HG03135 (cell line): ENCODE data around the gene ZNF521.

Source experiments
- ATAC-seq: cut with Tn5 transposase; IDR thresholded peaks from one replicate; pipeline ENCODE4 v1.9.1; 2021; ENCODE audit warnings: mild to moderate bottlenecking, moderate library complexity; ENCODE audit not compliant: unreplicated experiment

The ZNF521 gene

DNA sequence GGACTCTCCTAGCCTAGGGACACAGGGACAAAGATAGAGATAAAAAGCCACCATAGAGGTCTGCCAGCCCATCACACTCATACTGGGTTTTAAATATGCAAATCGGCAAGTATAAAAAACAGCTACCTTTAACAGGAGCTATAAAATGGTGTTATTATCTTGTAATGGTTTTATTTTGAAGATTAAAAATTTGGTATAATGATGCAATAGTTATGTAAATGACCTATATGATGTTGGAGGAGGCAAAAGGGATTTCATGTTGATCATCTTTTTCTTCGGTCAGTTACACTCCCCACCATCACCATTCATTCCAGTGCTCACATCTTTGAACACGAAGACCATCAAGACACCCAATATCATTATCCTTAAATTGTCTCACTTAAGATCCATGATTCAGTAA, 11.2 kb downstream of the ZNF521 start:
- ATAC-seq = no peak

- no peak for ATAC-seq
These were observed 16.3 kb downstream of the ZNF521 start for GRCh38 chr18:25335676-25336075.

GRCh38 chr18:25335062-25335461, 16.9 kb downstream of the ZNF521 start:
- no peak for ATAC-seq

- ATAC-seq = no peak
These were observed 17.4 kb downstream of the ZNF521 start for GRCh38 chr18:25334588-25334987.

- ATAC-seq = no peak
These were observed 20.0 kb downstream of the ZNF521 start for GRCh38 chr18:25332002-25332401.

DNA sequence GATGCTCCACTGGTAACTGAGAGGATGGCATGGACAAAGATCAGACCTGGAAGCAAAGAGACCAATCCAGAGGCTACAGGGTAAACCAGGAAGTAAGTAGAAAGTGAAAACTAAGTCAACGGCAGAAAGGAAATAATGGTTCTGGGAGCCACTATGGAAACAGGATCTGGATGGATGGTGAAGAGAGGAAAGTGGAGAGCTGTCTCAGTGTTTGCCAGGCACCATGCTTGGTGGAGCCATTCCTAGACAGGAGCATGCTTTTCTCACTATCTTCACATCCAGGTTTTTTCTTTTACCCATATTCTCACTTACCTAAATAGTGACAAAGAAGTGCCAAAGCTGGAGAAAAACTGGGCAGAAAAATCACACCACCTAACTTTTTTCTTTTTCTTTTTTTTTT, 22.2 kb downstream of the ZNF521 start:
- ATAC-seq = no peak

GRCh38 chr18:25327584-25327983, 24.4 kb downstream of the ZNF521 start:
- ATAC-seq = no peak

GRCh38 chr18:25326361-25326952, 25.5 kb downstream of the ZNF521 start:
- ATAC-seq = no peak

DNA sequence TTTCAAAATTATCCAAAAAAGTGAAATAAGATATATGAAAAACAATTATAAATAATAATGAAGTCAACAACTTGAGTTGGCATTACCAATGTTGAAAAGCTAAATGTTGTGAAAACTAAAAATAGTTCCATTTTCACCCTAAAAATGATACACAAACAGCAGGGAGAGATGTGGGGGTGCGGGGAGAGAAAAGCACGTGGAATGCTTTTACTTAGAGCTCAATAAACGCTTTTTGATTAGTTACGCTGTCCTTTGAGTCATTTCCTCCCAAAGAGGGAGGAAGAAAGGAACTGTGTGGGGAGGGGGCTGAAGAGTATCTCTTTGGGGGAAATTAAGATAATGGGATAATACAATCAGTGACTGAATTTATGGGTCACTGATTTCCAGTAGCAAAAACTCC, 29.2 kb downstream of the ZNF521 start:
- no peak for ATAC-seq

DNA sequence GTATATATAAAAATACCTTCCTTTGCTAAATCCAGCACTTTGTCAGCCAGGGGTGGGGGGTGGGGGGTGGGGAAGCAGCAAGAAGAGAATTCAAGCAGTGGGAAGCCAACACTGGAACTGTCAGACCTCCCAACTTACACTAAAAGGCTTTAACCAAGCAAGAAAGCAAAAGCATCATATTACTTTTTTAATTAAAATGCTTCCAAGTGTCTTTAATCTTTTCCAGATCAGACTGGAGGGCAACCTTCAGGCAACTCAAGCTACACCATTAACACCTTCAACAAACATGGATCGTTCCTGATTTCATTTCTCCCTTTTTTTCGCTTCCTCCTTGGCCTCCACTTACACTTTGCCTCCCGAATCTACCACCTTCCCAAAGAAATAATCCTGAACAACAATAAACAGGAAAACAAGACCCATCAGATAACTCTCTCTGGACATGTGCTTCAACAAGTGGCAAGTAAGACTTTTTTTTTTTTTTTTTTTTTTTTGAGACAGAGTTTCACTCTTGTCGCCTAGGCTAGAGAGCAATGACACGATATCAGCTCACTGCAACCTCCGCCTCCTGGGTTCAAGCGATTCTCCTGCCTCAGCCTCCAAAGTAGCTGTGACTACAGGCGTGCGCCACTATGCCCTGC, 35.5 kb downstream of the ZNF521 start:
- ATAC-seq = no peak

DNA sequence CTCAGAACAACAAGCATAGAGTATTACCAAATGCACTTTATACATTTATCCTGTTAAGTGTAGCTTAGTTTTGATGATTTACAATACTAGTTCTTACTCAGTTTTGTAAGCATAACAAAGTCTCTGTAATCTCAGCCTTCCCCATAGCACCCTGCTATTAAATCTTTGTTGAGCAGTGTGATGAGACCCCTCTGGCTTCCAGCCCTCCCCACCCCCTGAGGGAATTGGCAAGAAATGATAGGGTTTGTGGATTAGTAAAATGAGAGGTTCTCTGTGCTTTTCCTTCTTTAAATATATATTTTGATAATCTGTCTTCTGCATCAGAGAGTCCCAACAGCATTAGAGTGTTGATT, 37.2 kb downstream of the ZNF521 start:
- ATAC-seq = no peak

DNA sequence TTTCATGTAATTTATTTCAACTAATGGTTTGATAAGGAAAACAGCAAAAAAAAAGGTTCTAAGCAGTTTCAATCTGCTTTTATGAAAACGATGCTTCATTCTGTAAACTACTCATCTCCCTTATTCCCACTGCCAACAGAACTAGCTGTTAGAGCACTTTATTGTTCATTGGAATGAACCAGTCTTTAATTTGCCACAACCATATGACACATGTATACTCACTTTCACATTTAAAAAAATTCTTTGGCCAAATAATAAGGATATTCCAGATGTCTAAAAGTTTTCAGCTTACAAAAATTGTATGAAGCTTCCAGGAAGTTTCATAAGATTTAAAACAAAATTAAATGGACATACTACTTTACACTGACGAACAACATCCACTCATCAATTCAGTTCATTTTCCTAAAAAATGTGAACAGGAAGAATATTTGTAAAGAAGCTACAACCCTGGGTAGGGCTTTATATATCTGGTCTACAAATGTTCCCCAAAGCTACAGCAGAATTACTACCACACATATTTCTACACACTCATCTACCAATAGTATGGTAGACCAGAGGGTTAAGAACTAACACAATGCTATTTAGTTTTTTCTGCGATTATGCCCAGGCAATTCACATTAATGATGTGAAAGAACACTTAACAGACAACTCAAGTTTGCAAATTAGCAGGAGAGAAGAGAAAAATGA, 37.7 kb downstream of the ZNF521 start:
- no peak for ATAC-seq

- no peak for ATAC-seq
These were observed 38.7 kb downstream of the ZNF521 start for GRCh38 chr18:25313268-25313667.

DNA sequence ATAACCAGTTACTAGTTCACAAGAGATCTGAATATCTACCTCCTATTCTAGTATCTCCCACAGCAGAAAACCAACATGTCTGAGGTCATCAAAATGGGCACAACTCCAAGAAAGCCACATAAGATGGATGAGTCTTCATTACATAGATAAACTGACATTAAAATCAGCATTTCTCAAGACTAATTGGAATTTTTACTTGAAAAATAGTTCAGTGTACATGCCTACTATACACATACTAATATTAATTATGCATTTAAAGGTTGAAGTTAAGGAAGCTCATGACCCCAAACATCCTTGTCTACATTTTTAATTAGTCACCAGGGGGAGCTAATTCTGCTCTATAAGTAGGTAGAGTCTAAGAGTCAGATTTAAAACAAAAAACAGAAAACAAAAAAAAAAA, 41.9 kb downstream of the ZNF521 start:
- ATAC-seq = no peak

- ATAC-seq = no peak
These were observed 43.6 kb downstream of the ZNF521 start for GRCh38 chr18:25308381-25308780.

GRCh38 chr18:25307192-25307591, 44.8 kb downstream of the ZNF521 start:
- no peak for ATAC-seq

DNA sequence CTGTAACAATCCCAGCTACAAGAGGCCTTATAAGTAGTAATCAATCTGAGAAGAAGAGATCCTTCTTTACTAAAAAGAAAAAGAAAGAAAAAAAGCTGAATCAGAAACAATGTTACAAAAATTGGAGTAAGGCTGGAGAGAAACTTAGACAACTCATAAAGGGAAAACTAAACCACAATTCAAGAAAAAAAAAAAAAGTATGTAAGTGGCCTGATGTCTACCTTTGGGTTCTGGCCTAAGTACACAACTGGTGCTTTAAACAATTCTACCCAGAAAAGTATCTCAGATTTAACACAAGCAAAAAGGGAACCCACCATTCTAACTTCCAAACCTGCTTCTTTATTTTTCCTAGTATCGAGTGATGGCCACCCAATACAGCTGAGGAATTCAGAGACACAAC, 45.3 kb downstream of the ZNF521 start:
- no peak for ATAC-seq

GRCh38 chr18:25305584-25305983, 46.4 kb downstream of the ZNF521 start:
- no peak for ATAC-seq

DNA sequence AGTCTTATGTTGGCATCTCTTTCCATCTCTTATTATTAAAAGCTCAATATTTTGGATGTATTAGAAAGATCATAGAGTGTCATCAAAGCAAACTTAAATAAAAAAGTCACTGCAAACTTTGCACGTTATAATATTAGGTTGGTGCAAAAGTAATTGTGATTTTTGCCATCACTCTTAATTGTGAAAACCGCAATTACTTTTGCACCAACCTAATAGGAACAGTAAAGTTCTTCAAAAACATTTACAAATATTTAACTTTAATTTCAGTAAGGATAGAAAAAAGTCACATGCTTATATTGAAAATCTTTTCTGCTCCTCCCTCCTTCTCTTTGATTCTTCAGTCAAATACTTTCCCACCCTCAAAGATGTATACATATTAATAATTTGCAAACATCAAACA, 51.5 kb downstream of the ZNF521 start:
- ATAC-seq = no peak

- no peak for ATAC-seq
These were observed 52.3 kb downstream of the ZNF521 start for GRCh38 chr18:25299426-25300300.

- ATAC-seq = no peak
These were observed 53.1 kb downstream of the ZNF521 start for GRCh38 chr18:25298853-25299274.
